ENCODE measurements around the gene RUNX2.

Gene RUNX2

GRCh38 chr6:45428727-45429126 lies 100.6 kb downstream of the RUNX2 start:
- no peak for TF ChIP-seq CTCF (IDR thresholded peaks at IDR 0.05; ENCODE audit: low read depth, low read length, missing control alignments)
- Histone ChIP-seq H3K36me3 (replicated peaks) (peaks cover 3% of the 10 kb centered on the region), H3K27ac (no peak overlapping the region), H3K27me3 (replicated peaks) (no peaks in the 10 kb centered on the region), H3K4me3 (ENCODE audit: low read depth, low read length) (no peak overlapping the region)
- in situ Hi-C loops (cut with HindIII; ENCODE audit: low pct_ligation_motif_present, low sequenced_read_pairs) = loop anchor here (25.0 kb wide), 1 partner anchor 284 kb away; no protein-coding TSS in a partner anchor
- DNase-seq = no peak

- in situ Hi-C loops (cut with HindIII; ENCODE audit: low pct_ligation_motif_present, low sequenced_read_pairs) = loop anchor here (25.0 kb wide), 1 partner anchor 282 kb away; no protein-coding TSS in a partner anchor
- no peak for DNase-seq
- Histone ChIP-seq H3K27ac (no peak overlapping the region), H3K27me3 (replicated peaks) (no peaks in the 10 kb centered on the region), H3K4me3 (ENCODE audit: low read depth, low read length) (no peak overlapping the region), H3K36me3 (replicated peaks) (peaks cover 3% of the 10 kb centered on the region)
- TF ChIP-seq CTCF (IDR thresholded peaks at IDR 0.05; ENCODE audit: low read depth, low read length, missing control alignments) = no peak
These were observed 102.6 kb downstream of the RUNX2 start for GRCh38 chr6:45430590-45431202.

GRCh38 chr6:45431317-45432065 lies 103.4 kb downstream of the RUNX2 start:
- no peak overlapping the region for H3K27ac ChIP-seq
- no peaks in the 10 kb centered on the region for H3K27me3 ChIP-seq (replicated peaks)
- peaks cover 3% of the 10 kb centered on the region for H3K36me3 ChIP-seq (replicated peaks)
- DNase-seq = no peak
- H3K4me3 ChIP-seq (ENCODE audit: low read depth, low read length) = no peak overlapping the region
- in situ Hi-C loops (cut with HindIII; ENCODE audit: low pct_ligation_motif_present, low sequenced_read_pairs) = loop anchor here (25.0 kb wide), 1 partner anchor 281 kb away; no protein-coding TSS in a partner anchor
- TF ChIP-seq CTCF (IDR thresholded peaks at IDR 0.05; ENCODE audit: low read depth, low read length, missing control alignments) = no peak

GRCh38 chr6:45432977-45433376 lies 104.8 kb downstream of the RUNX2 start:
- TF ChIP-seq CTCF (IDR thresholded peaks at IDR 0.05; ENCODE audit: low read depth, low read length, missing control alignments) = no peak
- Histone ChIP-seq H3K4me3 (ENCODE audit: low read depth, low read length) (no peak overlapping the region), H3K36me3 (replicated peaks) (peaks cover 3% of the 10 kb centered on the region), H3K27ac (no peak overlapping the region), H3K27me3 (replicated peaks) (no peaks in the 10 kb centered on the region)
- in situ Hi-C loops (cut with HindIII; ENCODE audit: low pct_ligation_motif_present, low sequenced_read_pairs) = loop anchor here (25.0 kb wide), 1 partner anchor 279 kb away; no protein-coding TSS in a partner anchor
- DNase-seq = no peak

- Histone ChIP-seq H3K4me3 (ENCODE audit: low read depth, low read length) (no peak overlapping the region), H3K27ac (no peak overlapping the region), H3K27me3 (replicated peaks) (no peaks in the 10 kb centered on the region), H3K36me3 (replicated peaks) (peaks cover 3% of the 10 kb centered on the region)
- in situ Hi-C loops (cut with HindIII; ENCODE audit: low pct_ligation_motif_present, low sequenced_read_pairs) = loop anchor here (25.0 kb wide), 1 partner anchor 279 kb away; no protein-coding TSS in a partner anchor
- no peak for DNase-seq
- TF ChIP-seq CTCF (IDR thresholded peaks at IDR 0.05; ENCODE audit: low read depth, low read length, missing control alignments) = no peak
These were observed 105.6 kb downstream of the RUNX2 start for GRCh38 chr6:45433533-45434380.
